ENCODE data around the gene GJA4. TPM values are rescaled to one million over a fixed set of nuclear protein-coding genes. Genes with fewer than 3 reads are reported as not detected.
"Not testable (repeated sequence)": the region's sequence is repeated elsewhere in the genome, so short reads cannot be mapped to it uniquely, and the experiment has no call there.

Gene GJA4
- total and polyA plus RNA-seq, 2 of the 13 experiments (the other 11 are each of a cell fraction or from before 2014, with no cell fraction given) = not detected

- H2AFZ ChIP-seq (ENCODE audit: low read length); intact Hi-C loops (cut with micrococcal nuclease; ENCODE audit: unreplicated experiment); ATAC-seq; DNase-seq (ENCODE audit: low spot score); FAIRE-seq; H4K20me1 ChIP-seq (ENCODE audit: insufficient read depth, low read length); H3K4me2 ChIP-seq (ENCODE audit: low read depth, low read length); H3K79me2 ChIP-seq (ENCODE audit: insufficient read depth, low read length); H3K9ac ChIP-seq (ENCODE audit: insufficient read depth, low read depth, low read length); H3K27ac ChIP-seq (ENCODE audit: extremely low read length, insufficient read depth, low read length); H3K4me3 ChIP-seq (replicated peaks in 1 of 3; ENCODE audit: insufficient read depth in 1 of 3, low read depth in 2 of 3, low read length in 3 of 3); in situ Hi-C loops (cut with HindIII; ENCODE audit: extremely low pct_ligation_motif_present, low pct_unique_long_range_greater_than_20kb); BruUV-seq (replicated peaks); H3K36me3 ChIP-seq (replicated peaks in 1 of 2; ENCODE audit: control insufficient read depth in 1 of 2, insufficient read depth in 2 of 2, low read length in 2 of 2); POLR2A ChIA-PET; H3K4me1 ChIP-seq (ENCODE audit: insufficient read depth, low read length); H3K9me3 ChIP-seq (ENCODE audit: low read length); CTCF ChIA-PET (ENCODE audit: low intra/inter-chr PET ratio, low total read pairs): not testable (repeated sequence)
- H3K27me3 ChIP-seq (ENCODE audit: control insufficient read depth in 1 of 2, insufficient read depth in 2 of 2, low read length in 2 of 2) = peaks cover 0 to 23% of the 10 kb centered on the region in 2 experiments; a peak in 3 of 5 replicates
- WGBS (ENCODE audit: low lambda C conversion rate) = 31% methylated on average over 4 of the region's 4 CpGs
Observed at GRCh38 chr1:34773114-34773513, 19.7 kb upstream of the GJA4 start.

- Histone ChIP-seq H3K9ac (ENCODE audit: insufficient read depth, low read depth, low read length) (no peak overlapping the region), H3K4me3 (replicated peaks in 1 of 3; ENCODE audit: insufficient read depth in 1 of 3, low read depth in 2 of 3, low read length in 3 of 3) (no peak overlapping the region), H3K27me3 (ENCODE audit: control insufficient read depth in 1 of 2, insufficient read depth in 2 of 2, low read length in 2 of 2) (peaks cover 4 to 27% of the 10 kb centered on the region in 2 experiments; a peak in 4 of 5 replicates), H3K4me1 (ENCODE audit: insufficient read depth, low read length) (no peaks in the 10 kb centered on the region), H3K27ac (ENCODE audit: extremely low read length, insufficient read depth, low read length) (no peak overlapping the region), H3K79me2 (ENCODE audit: insufficient read depth, low read length) (no peaks in the 10 kb centered on the region), H3K4me2 (ENCODE audit: low read depth, low read length) (no peak overlapping the region), H3K9me3 (ENCODE audit: low read length) (no peaks in the 10 kb centered on the region), H2AFZ (ENCODE audit: low read length) (no peak overlapping the region), H3K36me3 (replicated peaks in 1 of 2; ENCODE audit: control insufficient read depth in 1 of 2, insufficient read depth in 2 of 2, low read length in 2 of 2) (no peaks in the 10 kb centered on the region), H4K20me1 (ENCODE audit: insufficient read depth, low read length) (no peaks in the 10 kb centered on the region)
- no TSS peak for BruUV-seq (replicated peaks)
- 2% methylated on average over 6 of the region's 8 CpGs for WGBS (ENCODE audit: low lambda C conversion rate)
- TF ChIP-seq ZSCAN22 (CRISPR knock-in tag; IDR thresholded peaks at IDR 0.05) (no peak), CENPT (CRISPR knock-in tag; IDR thresholded peaks at IDR 0.05; ENCODE audit: low read depth) (no peak)
- intact Hi-C loops (cut with micrococcal nuclease; ENCODE audit: unreplicated experiment) (no loop called here), in situ Hi-C loops (cut with HindIII; ENCODE audit: extremely low pct_ligation_motif_present, low pct_unique_long_range_greater_than_20kb) (no loop called here)
- DNase-seq (ENCODE audit: low spot score) (no peak), ATAC-seq (no peak; the same call in 2 of the 3 replicates), FAIRE-seq (no peak)
- ChIA-PET POLR2A (no interaction called here), CTCF (ENCODE audit: low intra/inter-chr PET ratio, low total read pairs) (no interaction called here)
Observed at GRCh38 chr1:34774957-34775356, 17.8 kb upstream of the GJA4 start.

GRCh38 chr1:34776911-34777310 is 15.9 kb upstream of the GJA4 start:
- no peaks in the 10 kb centered on the region for H3K79me2 ChIP-seq (ENCODE audit: insufficient read depth, low read length)
- ChIA-PET POLR2A (no interaction called here), CTCF (ENCODE audit: low intra/inter-chr PET ratio, low total read pairs) (no interaction called here)
- no peaks in the 10 kb centered on the region for H3K36me3 ChIP-seq (replicated peaks in 1 of 2; ENCODE audit: control insufficient read depth in 1 of 2, insufficient read depth in 2 of 2, low read length in 2 of 2)
- H3K27ac ChIP-seq (ENCODE audit: extremely low read length, insufficient read depth, low read length) = no peak overlapping the region
- H3K4me2 ChIP-seq (ENCODE audit: low read depth, low read length) = no peak overlapping the region
- no peak overlapping the region for H3K4me3 ChIP-seq (replicated peaks in 1 of 3; ENCODE audit: insufficient read depth in 1 of 3, low read depth in 2 of 3, low read length in 3 of 3)
- H3K27me3 ChIP-seq (ENCODE audit: control insufficient read depth in 1 of 2, insufficient read depth in 2 of 2, low read length in 2 of 2) = peaks cover 6 to 34% of the 10 kb centered on the region in 2 experiments; a peak in 4 of 5 replicates
- DNase-seq (ENCODE audit: low spot score) = no peak
- H3K9ac ChIP-seq (ENCODE audit: insufficient read depth, low read depth, low read length) = no peak overlapping the region
- H3K4me1 ChIP-seq (ENCODE audit: insufficient read depth, low read length) = no peaks in the 10 kb centered on the region
- intact Hi-C loops (cut with micrococcal nuclease; ENCODE audit: unreplicated experiment) = no loop called here
- H3K9me3 ChIP-seq (ENCODE audit: low read length) = no peaks in the 10 kb centered on the region
- ATAC-seq = no peak
- H2AFZ ChIP-seq (ENCODE audit: low read length) = no peak overlapping the region
- 20% methylated on average over 2 of the region's 3 CpGs for WGBS (ENCODE audit: low lambda C conversion rate)
- TF ChIP-seq YEATS2 (CRISPR knock-in tag; IDR thresholded peaks at IDR 0.05; ENCODE audit: borderline replicate concordance) = no peak
- no peak for TF ChIP-seq ZNF160 (CRISPR knock-in tag; IDR thresholded peaks at IDR 0.05)
- TF ChIP-seq ARNT (IDR thresholded peaks at IDR 0.05) = no peak
- TF ChIP-seq ZNF235 (CRISPR knock-in tag; IDR thresholded peaks at IDR 0.05; ENCODE audit: borderline replicate concordance) = no peak
- TF ChIP-seq CEBPZ (IDR thresholded peaks at IDR 0.05; ENCODE audit: low read length) = no peak
- in situ Hi-C loops (cut with HindIII; ENCODE audit: extremely low pct_ligation_motif_present, low pct_unique_long_range_greater_than_20kb) = no loop called here
- BruUV-seq (replicated peaks) = no TSS peak
- no peaks in the 10 kb centered on the region for H4K20me1 ChIP-seq (ENCODE audit: insufficient read depth, low read length)
- FAIRE-seq = no peak

Data from HepG2 (cell line).